SIG-M5 treated with dmso at 0.1 percent for 504 hours (cell line): ENCODE data around the gene OR51B4.
"Not testable (repeated sequence)": the region's sequence is repeated elsewhere in the genome, so short reads cannot be mapped to it uniquely, and the experiment has no call there.

ENCODE experiments used
- DNase-seq: peaks from one replicate; lab custom pipeline; 2025; ENCODE audit not compliant: unreplicated experiment; lab: John Stamatoyannopoulos, UW

Gene OR51B4

GRCh38 chr11:5275369-5276110 is 26.2 kb downstream of the OR51B4 start:
- DNase-seq, result no peak

- no peak for DNase-seq
Observed at GRCh38 chr11:5274395-5274794, 27.4 kb downstream of the OR51B4 start.

- no peak for DNase-seq
Observed at GRCh38 chr11:5272395-5273017, 29.2 kb downstream of the OR51B4 start.

- DNase-seq, result no peak
Observed at GRCh38 chr11:5269715-5270147, 32.0 kb downstream of the OR51B4 start, which contains the start of gene HBE1. HBE1 (minus strand) TSS chr11:5269945; CDS start chr11:5269890, 55 bp downstream.

- DNase-seq, result no peak
Observed at GRCh38 chr11:5267033-5267563, 34.6 kb downstream of the OR51B4 start.

GRCh38 chr11:5266609-5267008 is 35.1 kb downstream of the OR51B4 start:
- DNase-seq, result no peak

GRCh38 chr11:5265832-5266231 is 35.9 kb downstream of the OR51B4 start:
- DNase-seq, result no peak

GRCh38 chr11:5258543-5259262 is 43.0 kb downstream of the OR51B4 start:
- no peak for DNase-seq

GRCh38 chr11:5257296-5257695 is 44.5 kb downstream of the OR51B4 start:
- no peak for DNase-seq

- DNase-seq, result not testable (repeated sequence)
Observed at GRCh38 chr11:5254646-5255413, 46.9 kb downstream of the OR51B4 start, which contains the start of gene HBG2. HBG2 (minus strand) TSS chr11:5254781; CDS start chr11:5254728, 53 bp downstream.

GRCh38 chr11:5254023-5254422 is 47.7 kb downstream of the OR51B4 start:
- not testable (repeated sequence) for DNase-seq

GRCh38 chr11:5253440-5253839 is 48.3 kb downstream of the OR51B4 start:
- not testable (repeated sequence) for DNase-seq

- DNase-seq, result no peak
Observed at GRCh38 chr11:5252919-5253265, 48.9 kb downstream of the OR51B4 start.

- DNase-seq, result no peak
Observed at GRCh38 chr11:5252192-5252918, 49.4 kb downstream of the OR51B4 start.

- DNase-seq, result no peak
Observed at GRCh38 chr11:5251746-5252145, 50.0 kb downstream of the OR51B4 start.
